Ovary (tissue), 3 donors: ENCODE data around the gene PHF14.
A peak's percentile ranks its signal among the peaks of the same experiment; 100 is the strongest.

Experiments used
- CTCF ChIP-seq, 3 donors: fragments of 450-650 bp in 2 of 3; fragments of 200-600 bp in 1 of 3; IDR thresholded peaks; one replicate each; pipeline versions ENCODE4 v1.5.1 to v1.8.0; 2016 to 2022; ENCODE audit warnings: antibody characterized with exemption in 3 of 3, mild to moderate bottlenecking in 1 of 3
- POLR2A ChIP-seq: fragments of 450-650 bp; IDR thresholded peaks from one replicate; pipeline ENCODE4 v1.6.1; 2017; ENCODE audit warnings: antibody characterized with exemption, mild to moderate bottlenecking, moderate library complexity
- donor health status: DM: no; HTN: no; CAD: no.

- TF ChIP-seq POLR2A (peak; percentile 76), CTCF (IDR thresholded peaks at IDR 0.05) (no peak)
Observed at GRCh38 chr7:10939911-10940703, 33.6 kb upstream of the PHF14 start.
